Neural cell (in vitro differentiated cells): ENCODE data around the gene ADGRA1. TPM values are rescaled to one million over a fixed set of nuclear protein-coding genes. Genes with fewer than 3 reads are reported as not detected.

Experiments used
- H2AFZ ChIP-seq: fragments of 200-600, 300-800 bp; sonication (generic), shearing (Covaris generic); 2 replicates; pipeline ENCODE4 v1.6.0; 2014; ENCODE audit warnings: low read depth, mild to moderate bottlenecking, antibody characterized with exemption, low read length, moderate library complexity
- H3F3A ChIP-seq: fragments of 200-600 bp; shearing (Covaris generic); 2 replicates; pipeline ENCODE4 v1.6.1; 2016; ENCODE audit warnings: mild to moderate bottlenecking, moderate library complexity, mixed read lengths, antibody characterized with exemption, low read length; ENCODE audit not compliant: insufficient read depth, poor library complexity, severe bottlenecking
- H3K27ac ChIP-seq: fragments of 200-600, 300-800 bp; sonication (generic), shearing (Covaris generic); 2 replicates; pipeline ENCODE4 v1.5.1; 2014; ENCODE audit warnings: mild to moderate bottlenecking, low read length, moderate library complexity
- H3K27me3 ChIP-seq: fragments of 300-800, 200-600 bp; sonication (generic), shearing (Covaris generic); 2 replicates; pipeline ENCODE4 v1.6.0; 2014; ENCODE audit warnings: mild to moderate bottlenecking, low read depth, low read length, moderate library complexity; ENCODE audit not compliant: insufficient read depth
- H3K36me3 ChIP-seq: fragments of 300-800, 200-600 bp; sonication (generic), shearing (Covaris generic); 2 replicates; pipeline ENCODE4 v1.5.1; 2014; ENCODE audit warnings: mild to moderate bottlenecking, antibody characterized with exemption, low read length, moderate library complexity; ENCODE audit not compliant: insufficient read depth
- H3K4me2 ChIP-seq: fragments of 300-800, 200-600 bp; sonication (generic), shearing (Covaris generic); 2 replicates; pipeline ENCODE4 v1.6.0; 2014; ENCODE audit warnings: mild to moderate bottlenecking, low read length
- H3K4me3 ChIP-seq: fragments of 300-800, 200-600 bp; sonication (generic), shearing (Covaris generic); 2 replicates; pipeline ENCODE4 v1.5.1; 2014; ENCODE audit warnings: mild to moderate bottlenecking, low read length, moderate library complexity
- H3K79me2 ChIP-seq: fragments of 200-600 bp; shearing (Covaris generic); replicated peaks from 2 replicates; pipeline ENCODE4 v1.6.0; 2014; ENCODE audit warnings: mild to moderate bottlenecking, low read length, moderate library complexity; ENCODE audit not compliant: insufficient read depth
- H3K9ac ChIP-seq: fragments of 300-800, 200-600 bp; sonication (generic), shearing (Covaris generic); 2 replicates; pipeline ENCODE4 v1.6.1; 2016; ENCODE audit warnings: mild to moderate bottlenecking, low read length, mixed read lengths
- H3K9me2 ChIP-seq: fragments of 200-600 bp; shearing (Covaris generic); 2 replicates; pipeline ENCODE4 v1.6.1; 2016; ENCODE audit warnings: mild to moderate bottlenecking, low read length, mixed read lengths; ENCODE audit not compliant: insufficient read depth
- H3K9me3 ChIP-seq: fragments of 200-600, 300-800 bp; sonication (generic), shearing (Covaris generic); 2 replicates; pipeline ENCODE4 v1.6.1; 2016; ENCODE audit warnings: mild to moderate bottlenecking, mixed run types, low read length, moderate library complexity, mixed read lengths
- H4K20me1 ChIP-seq: fragments of 200-600 bp; shearing (Covaris generic); 2 replicates; pipeline ENCODE4 v1.6.1; 2016; ENCODE audit warnings: mild to moderate bottlenecking, mixed run types; ENCODE audit not compliant: insufficient read depth
- EP300 ChIP-seq: fragments of 450-650 bp; conservative IDR thresholded peaks from 2 replicates; pipeline ENCODE4 v1.6.1; 2014; ENCODE audit warnings: antibody characterized with exemption, mild to moderate bottlenecking, moderate library complexity; ENCODE audit not compliant: poor library complexity, severe bottlenecking
- EZH2 ChIP-seq: fragments of 200-600, 300-800 bp; shearing (Covaris generic), sonication (generic); IDR thresholded peaks from 2 replicates; pipeline ENCODE4 v1.6.1; 2014; ENCODE audit warnings: antibody characterized with exemption, low read length, borderline replicate concordance, mild to moderate bottlenecking; ENCODE audit not compliant: insufficient read depth, poor library complexity, severe bottlenecking
- MXI1 ChIP-seq: fragments of 450-650 bp; conservative IDR thresholded peaks from 2 replicates; pipeline ENCODE4 v1.6.1; 2014; ENCODE audit warnings: antibody characterized with exemption, mild to moderate bottlenecking; ENCODE audit not compliant: poor library complexity, severe bottlenecking
- POLR2AphosphoS5 ChIP-seq: IDR thresholded peaks from 2 replicates; pipeline ENCODE4 v1.6.1; 2012
- RAD21 ChIP-seq: fragments of 450-650 bp; conservative IDR thresholded peaks from 2 replicates; pipeline ENCODE4 v1.6.1; 2014; ENCODE audit warnings: antibody characterized with exemption, mild to moderate bottlenecking, moderate library complexity
- REST ChIP-seq: IDR thresholded peaks from 2 replicates; pipeline ENCODE4 v1.6.1; 2012; ENCODE audit warnings: borderline replicate concordance
- SMC3 ChIP-seq: fragments of 450-650 bp; conservative IDR thresholded peaks from 2 replicates; pipeline ENCODE4 v1.6.1; 2014; ENCODE audit warnings: antibody characterized with exemption, mild to moderate bottlenecking, moderate library complexity; ENCODE audit not compliant: poor library complexity
- TAF1 ChIP-seq: IDR thresholded peaks from 2 replicates; pipeline ENCODE4 v1.6.1; 2012; ENCODE audit warnings: low read depth
- polyA plus RNA-seq: library from polyadenylated mRNA; depleted of rRNA; stranded (reverse); fragments of >200 nt; gene quantifications from 2 replicates; pipeline ENCODE4 v1.2.3, GENCODE V29; 2014
- TF ChIP-seq, protein P1 (sequence below): fragments of 450-650 bp; IDR thresholded peaks from 2 replicates; pipeline ENCODE4 v1.5.1; 2014; ENCODE audit warnings: antibody characterized with exemption, mild to moderate bottlenecking, moderate library complexity; ENCODE audit not compliant: poor library complexity, severe bottlenecking

Gene ADGRA1
- polyA plus RNA-seq, 1 donor from 2014 or later: 2.2 TPM

GRCh38 chr10:133124357-133125211, 36.9 kb downstream of the ADGRA1 start:
- H3K4me3 ChIP-seq: no peak overlapping the region
- TF ChIP-seq REST: no peak
- TF ChIP-seq, protein P1, sequence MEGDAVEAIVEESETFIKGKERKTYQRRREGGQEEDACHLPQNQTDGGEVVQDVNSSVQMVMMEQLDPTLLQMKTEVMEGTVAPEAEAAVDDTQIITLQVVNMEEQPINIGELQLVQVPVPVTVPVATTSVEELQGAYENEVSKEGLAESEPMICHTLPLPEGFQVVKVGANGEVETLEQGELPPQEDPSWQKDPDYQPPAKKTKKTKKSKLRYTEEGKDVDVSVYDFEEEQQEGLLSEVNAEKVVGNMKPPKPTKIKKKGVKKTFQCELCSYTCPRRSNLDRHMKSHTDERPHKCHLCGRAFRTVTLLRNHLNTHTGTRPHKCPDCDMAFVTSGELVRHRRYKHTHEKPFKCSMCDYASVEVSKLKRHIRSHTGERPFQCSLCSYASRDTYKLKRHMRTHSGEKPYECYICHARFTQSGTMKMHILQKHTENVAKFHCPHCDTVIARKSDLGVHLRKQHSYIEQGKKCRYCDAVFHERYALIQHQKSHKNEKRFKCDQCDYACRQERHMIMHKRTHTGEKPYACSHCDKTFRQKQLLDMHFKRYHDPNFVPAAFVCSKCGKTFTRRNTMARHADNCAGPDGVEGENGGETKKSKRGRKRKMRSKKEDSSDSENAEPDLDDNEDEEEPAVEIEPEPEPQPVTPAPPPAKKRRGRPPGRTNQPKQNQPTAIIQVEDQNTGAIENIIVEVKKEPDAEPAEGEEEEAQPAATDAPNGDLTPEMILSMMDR: peak; percentile 54
- TF ChIP-seq EP300: no peak
- TF ChIP-seq RAD21: peak; percentile 50
- TF ChIP-seq TAF1: no peak
- TF ChIP-seq MXI1: no peak
- TF ChIP-seq EZH2: no peak
- peak; percentile 63 for TF ChIP-seq SMC3
- no peak for TF ChIP-seq POLR2AphosphoS5
- no peaks in the 10 kb centered on the region for H3F3A ChIP-seq
- no peak overlapping the region for H3K4me2 ChIP-seq
- H4K20me1 ChIP-seq: no peaks in the 10 kb centered on the region
- H3K79me2 ChIP-seq: no peaks in the 10 kb centered on the region
- no peak overlapping the region for H2AFZ ChIP-seq
- no peak overlapping the region for H3K9ac ChIP-seq
- no peak overlapping the region for H3K27ac ChIP-seq
- H3K27me3 ChIP-seq: no peaks in the 10 kb centered on the region
- H3K36me3 ChIP-seq: peaks cover 3% of the 10 kb centered on the region
- no peaks in the 10 kb centered on the region for H3K9me2 ChIP-seq
- H3K9me3 ChIP-seq: no peaks in the 10 kb centered on the region

DNA sequence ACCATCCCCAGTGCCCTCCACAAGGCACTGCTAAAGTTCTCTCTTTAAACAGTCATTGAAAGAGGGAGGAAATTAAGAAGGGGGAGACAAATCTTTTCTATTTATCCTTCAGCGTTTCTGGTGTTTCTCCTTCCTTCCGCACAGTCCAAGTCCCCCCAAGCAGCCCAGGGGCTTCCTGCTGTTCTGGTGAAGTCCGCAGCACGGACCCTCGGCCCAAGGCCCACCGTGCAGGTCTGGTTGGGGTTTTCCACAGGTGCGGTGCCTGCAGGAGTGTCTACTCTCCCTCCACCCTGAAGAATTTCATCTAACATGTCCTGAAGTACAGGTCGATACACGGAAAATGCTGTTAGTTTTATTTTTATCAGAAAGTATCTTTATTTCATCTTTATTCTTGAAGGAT, 38.2 kb downstream of the ADGRA1 start:
- H3K9ac ChIP-seq: no peak overlapping the region
- H3K79me2 ChIP-seq: no peaks in the 10 kb centered on the region
- H3F3A ChIP-seq: no peaks in the 10 kb centered on the region
- H3K4me2 ChIP-seq: no peak overlapping the region
- H3K36me3 ChIP-seq: peaks cover 3% of the 10 kb centered on the region
- no peaks in the 10 kb centered on the region for H4K20me1 ChIP-seq
- no peaks in the 10 kb centered on the region for H3K27me3 ChIP-seq
- H3K4me3 ChIP-seq: no peak overlapping the region
- TF ChIP-seq EZH2 (no peak), MXI1 (no peak), POLR2AphosphoS5 (no peak), REST (no peak), EP300 (no peak), TAF1 (no peak), SMC3 (no peak), RAD21 (no peak)
- TF ChIP-seq, protein P1: no peak
- no peak overlapping the region for H2AFZ ChIP-seq
- H3K9me2 ChIP-seq: no peaks in the 10 kb centered on the region
- no peaks in the 10 kb centered on the region for H3K9me3 ChIP-seq
- H3K27ac ChIP-seq: no peak overlapping the region
